ENCODE data around the gene GRID1. TPM values are rescaled to one million over a fixed set of nuclear protein-coding genes. Genes with fewer than 3 reads are reported as not detected.

Gene GRID1
- total and polyA plus RNA-seq, 9 of the 15 experiments (the other 6 are each of a cell fraction or from before 2014, with no cell fraction given): 0.01 to 7.2 (median 1.2) TPM

- TF ChIP-seq CTCFL (IDR thresholded peaks at IDR 0.05; ENCODE audit: borderline replicate concordance, insufficient read depth, low read depth, low read length, poor library complexity, severe bottlenecking) (no peak), ZNF395 (CRISPR knock-in tag; IDR thresholded peaks at IDR 0.05) (no peak), ZEB2 (IDR thresholded peaks at IDR 0.05) (no peak), CEBPZ (IDR thresholded peaks at IDR 0.05; ENCODE audit: borderline replicate concordance, low read depth, low read length) (no peak), PATZ1 (CRISPR knock-in tag; IDR thresholded peaks at IDR 0.05; ENCODE audit: borderline replicate concordance) (no peak), ZNF316 (IDR thresholded peaks at IDR 0.05) (no peak), ATF7 (IDR thresholded peaks at IDR 0.05) (no peak)
Measured at GRCh38 chr10:86222687-86223086, 143.9 kb downstream of the GRID1 start (continued).
